Gastroesophageal sphincter (tissue), 3 donors: ENCODE data around the gene CELSR3.

ENCODE experiments used
- EP300 ChIP-seq: sonication (generic); formaldehyde crosslinking; IDR thresholded peaks from one replicate; pipeline ENCODE4 v1.6.1; 2017; ENCODE audit warnings: antibody characterized with exemption, mild to moderate bottlenecking
- POLR2A ChIP-seq, 2 donors: fragments of 450-650 bp; IDR thresholded peaks; one replicate each; pipeline ENCODE4 v1.6.1; 2017; ENCODE audit warnings: antibody characterized with exemption in 2 of 2, mild to moderate bottlenecking in 2 of 2, moderate library complexity in 1 of 2
- POLR2AphosphoS5 ChIP-seq: sonication (generic); formaldehyde crosslinking; IDR thresholded peaks from one replicate; pipeline ENCODE4 v1.6.1; 2017; ENCODE audit warnings: antibody characterized with exemption
- TF ChIP-seq, protein P1 (sequence below), 4 experiments: fragments of 200-600 bp in 2 of 4; fragments of 450-650 bp in 2 of 4; sonication (generic) in 1 of 4; IDR thresholded peaks; one replicate each; pipeline ENCODE4 v1.5.1; 2017 to 2019; ENCODE audit warnings: antibody characterized with exemption in 4 of 4, mild to moderate bottlenecking in 2 of 4, moderate library complexity in 2 of 4

DNA sequence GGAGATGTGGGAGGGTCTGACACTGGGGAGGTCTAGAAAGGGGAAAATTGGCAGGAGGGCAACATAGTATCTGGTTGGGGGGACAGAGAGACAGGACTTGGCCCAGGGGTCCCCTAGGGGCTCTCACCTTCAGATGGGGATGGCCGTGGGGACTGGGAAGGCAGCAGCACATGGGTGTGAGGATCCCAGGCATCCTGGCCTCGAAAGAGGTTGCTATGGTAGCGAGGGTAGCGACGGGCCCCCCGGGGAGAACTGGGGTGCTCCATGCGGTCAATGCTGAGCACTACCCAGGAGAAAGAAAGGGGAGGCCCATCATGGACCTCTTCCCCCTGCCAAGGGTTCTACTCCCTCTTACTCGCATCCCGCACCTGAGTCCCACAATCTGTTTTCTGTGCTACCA lies 15.0 kb downstream of the CELSR3 start:
- TF ChIP-seq, protein P1, sequence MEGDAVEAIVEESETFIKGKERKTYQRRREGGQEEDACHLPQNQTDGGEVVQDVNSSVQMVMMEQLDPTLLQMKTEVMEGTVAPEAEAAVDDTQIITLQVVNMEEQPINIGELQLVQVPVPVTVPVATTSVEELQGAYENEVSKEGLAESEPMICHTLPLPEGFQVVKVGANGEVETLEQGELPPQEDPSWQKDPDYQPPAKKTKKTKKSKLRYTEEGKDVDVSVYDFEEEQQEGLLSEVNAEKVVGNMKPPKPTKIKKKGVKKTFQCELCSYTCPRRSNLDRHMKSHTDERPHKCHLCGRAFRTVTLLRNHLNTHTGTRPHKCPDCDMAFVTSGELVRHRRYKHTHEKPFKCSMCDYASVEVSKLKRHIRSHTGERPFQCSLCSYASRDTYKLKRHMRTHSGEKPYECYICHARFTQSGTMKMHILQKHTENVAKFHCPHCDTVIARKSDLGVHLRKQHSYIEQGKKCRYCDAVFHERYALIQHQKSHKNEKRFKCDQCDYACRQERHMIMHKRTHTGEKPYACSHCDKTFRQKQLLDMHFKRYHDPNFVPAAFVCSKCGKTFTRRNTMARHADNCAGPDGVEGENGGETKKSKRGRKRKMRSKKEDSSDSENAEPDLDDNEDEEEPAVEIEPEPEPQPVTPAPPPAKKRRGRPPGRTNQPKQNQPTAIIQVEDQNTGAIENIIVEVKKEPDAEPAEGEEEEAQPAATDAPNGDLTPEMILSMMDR (IDR thresholded peaks at IDR 0.05), result no peak
- TF ChIP-seq POLR2AphosphoS5 (no peak), POLR2A (IDR thresholded peaks at IDR 0.05) (no peak), EP300 (no peak)
